GM06990 (cell line): Measurements from ENCODE around the gene HTR3C.
"Not testable (repeated sequence)": the region's sequence is repeated elsewhere in the genome, so short reads cannot be mapped to it uniquely, and the experiment has no call there.

ENCODE experiments used
- DNase-seq: peaks from one replicate; pipeline ENCODE4 v3.0.0-alpha.2; 2011; ENCODE audit not compliant: insufficient read length; ENCODE audit errors: extremely low read depth
- H3K27me3 ChIP-seq: replicated peaks from 2 replicates; pipeline ENCODE4 v1.6.0; 2011; ENCODE audit warnings: low read length; ENCODE audit not compliant: control insufficient read depth, insufficient read depth
- H3K36me3 ChIP-seq: 2 replicates; pipeline ENCODE4 v1.5.1; 2011; ENCODE audit warnings: low read length; ENCODE audit not compliant: control insufficient read depth, insufficient read depth
- H3K4me3 ChIP-seq: replicated peaks from 2 replicates; pipeline ENCODE4 v1.5.1; 2011; ENCODE audit warnings: low read depth, mild to moderate bottlenecking, control low read depth, low read length
- CTCF ChIP-seq: IDR thresholded peaks from 2 replicates; pipeline ENCODE4 v1.5.1; 2011; ENCODE audit warnings: low read length, control low read depth, mild to moderate bottlenecking, inconsistent platforms; ENCODE audit not compliant: insufficient read depth, poor library complexity, severe bottlenecking

Gene HTR3C

GRCh38 chr3:184030536-184030935 is 22.3 kb upstream of the HTR3C start:
- no peak for TF ChIP-seq CTCF
- no peak for DNase-seq
- Histone ChIP-seq H3K36me3 (no peaks in the 10 kb centered on the region), H3K27me3 (no peaks in the 10 kb centered on the region), H3K4me3 (no peak overlapping the region)

GRCh38 chr3:184031187-184031792 is 21.6 kb upstream of the HTR3C start, which contains the start of gene HTR3D:
Gene HTR3D (plus strand): TSS chr3:184031742. CDS start chr3:184031742, 0 bp downstream.
- DNase-seq: no peak
- no peaks in the 10 kb centered on the region for H3K27me3 ChIP-seq
- H3K36me3 ChIP-seq: no peaks in the 10 kb centered on the region
- no peak for TF ChIP-seq CTCF
- H3K4me3 ChIP-seq: no peak within 1 kb of the TSS

- H3K36me3 ChIP-seq: no peaks in the 10 kb centered on the region
- H3K27me3 ChIP-seq: no peaks in the 10 kb centered on the region
- H3K4me3 ChIP-seq: no peak overlapping the region
- no peak for TF ChIP-seq CTCF
- DNase-seq: no peak
Observed at GRCh38 chr3:184037816-184038215, 15.0 kb upstream of the HTR3C start.

GRCh38 chr3:184038307-184038706 is 14.5 kb upstream of the HTR3C start:
- H3K36me3 ChIP-seq, DNase-seq, H3K27me3 ChIP-seq, H3K4me3 ChIP-seq: not testable (repeated sequence)

- TF ChIP-seq CTCF: no peak
- Histone ChIP-seq H3K27me3 (no peaks in the 10 kb centered on the region), H3K4me3 (no peak overlapping the region), H3K36me3 (no peaks in the 10 kb centered on the region)
- DNase-seq: no peak
Observed at GRCh38 chr3:184039414-184039813, 13.4 kb upstream of the HTR3C start.

- H3K4me3 ChIP-seq: no peak overlapping the region
- no peaks in the 10 kb centered on the region for H3K36me3 ChIP-seq
- TF ChIP-seq CTCF: no peak
- no peak for DNase-seq
- H3K27me3 ChIP-seq: no peaks in the 10 kb centered on the region
Observed at GRCh38 chr3:184040010-184040409, 12.8 kb upstream of the HTR3C start.
